Ishikawa (cell line): ENCODE results near the gene ZFYVE9.

ENCODE experiments used
- CEBPB ChIP-seq: IDR thresholded peaks from 2 replicates; pipeline ENCODE4 v1.6.1; 2012
- EGR1 ChIP-seq: IDR thresholded peaks from 2 replicates; pipeline ENCODE4 v1.6.1; 2012
- EP300 ChIP-seq: IDR thresholded peaks from 2 replicates; pipeline ENCODE4 v1.6.1; 2012; ENCODE audit warnings: borderline replicate concordance
- FOXM1 ChIP-seq: IDR thresholded peaks from 2 replicates; pipeline ENCODE4 v1.6.1; 2012; ENCODE audit warnings: low read depth, borderline replicate concordance
- MAX ChIP-seq: IDR thresholded peaks from 2 replicates; pipeline ENCODE4 v1.6.1; 2012
- NFIC ChIP-seq: IDR thresholded peaks from 2 replicates; pipeline ENCODE4 v1.6.1; 2012
- RAD21 ChIP-seq: IDR thresholded peaks from 2 replicates; pipeline ENCODE4 v1.6.1; 2012; ENCODE audit warnings: low read depth
- REST ChIP-seq: IDR thresholded peaks from 2 replicates; pipeline ENCODE4 v1.6.1; 2012; ENCODE audit warnings: low read depth, mild to moderate bottlenecking
- TAF1 ChIP-seq: IDR thresholded peaks from 2 replicates; pipeline ENCODE4 v1.6.1; 2012; ENCODE audit warnings: low read depth, mild to moderate bottlenecking
- TCF12 ChIP-seq: IDR thresholded peaks from 2 replicates; pipeline ENCODE4 v1.6.1; 2012; ENCODE audit warnings: low read depth
- TEAD4 ChIP-seq: IDR thresholded peaks from 2 replicates; pipeline ENCODE4 v1.6.1; 2012
- USF1 ChIP-seq: IDR thresholded peaks from 2 replicates; pipeline ENCODE4 v1.6.1; 2012
- YY1 ChIP-seq: IDR thresholded peaks from 2 replicates; pipeline ENCODE4 v1.6.1; 2012; ENCODE audit warnings: low read depth
- ZBTB7A ChIP-seq: IDR thresholded peaks from 2 replicates; pipeline ENCODE4 v1.6.1; 2012; ENCODE audit warnings: low read depth

GRCh38 chr1:52233463-52233862, 91.6 kb downstream of the ZFYVE9 start:
- TF ChIP-seq FOXM1 (no peak), RAD21 (no peak), EP300 (no peak), YY1 (no peak), MAX (no peak), TAF1 (no peak), USF1 (no peak), TEAD4 (no peak), ZBTB7A (no peak), EGR1 (no peak), NFIC (no peak), CEBPB (no peak), REST (no peak), TCF12 (no peak)
